AG04449 (cell line): ENCODE measurements around the gene TNFAIP2.

Experiments used
- CTCF ChIA-PET: fragments of 350-600 bp; formaldehyde crosslinking; extraction: SDS; loops from one replicate; lab custom pipeline; 2021; ENCODE audit warnings: antibody characterized with exemption; lab: Yijun Ruan, JAX
- POLR2A ChIA-PET: fragments of 400-600, 350-600 bp; formaldehyde crosslinking; extraction: SDS; loops from one replicate; lab custom pipeline; 2020; ENCODE audit warnings: antibody characterized with exemption, inconsistent platforms; lab: Yijun Ruan, JAX
- DNase-seq: peaks from one replicate; pipeline ENCODE4 v3.0.0-alpha.2; 2010; ENCODE audit warnings: low read depth, low spot score
- H3K4me3 ChIP-seq: 2 replicates; pipeline ENCODE4 v1.5.1; 2011; ENCODE audit warnings: low read depth, mild to moderate bottlenecking, control low read depth, low read length
- CTCF ChIP-seq: IDR thresholded peaks from one replicate; pipeline ENCODE4 v1.5.1; 2011; ENCODE audit warnings: mild to moderate bottlenecking, moderate library complexity, low read length, control low read depth, inconsistent platforms; ENCODE audit not compliant: insufficient read depth; ENCODE audit errors: missing control alignments

The TNFAIP2 gene

GRCh38 chr14:103131580-103131979, 8.3 kb downstream of the TNFAIP2 start:
- ChIA-PET POLR2A (no interaction called here), CTCF (interaction anchor here (1.1 to 3.3 kb wide), 4 partner anchors 9 to 27 kb away, joined by 3 to 33 read pairs (median 5); no protein-coding TSS in a partner anchor)
- DNase-seq, result no peak
- no peak for TF ChIP-seq CTCF
- no peak overlapping the region for H3K4me3 ChIP-seq

- DNase-seq, result no peak
- no peak for TF ChIP-seq CTCF
- CTCF ChIA-PET, result interaction anchor here (7.2 kb wide), 1 partner anchor 28 kb away, joined by 50 read pairs; no protein-coding TSS in a partner anchor
- POLR2A ChIA-PET, result no interaction called here
- H3K4me3 ChIP-seq, result no peak overlapping the region
Observed at GRCh38 chr14:103132381-103133209, 9.3 kb downstream of the TNFAIP2 start.

- POLR2A ChIA-PET, result no interaction called here
- no peak for DNase-seq
- TF ChIP-seq CTCF, result no peak
- no peak overlapping the region for H3K4me3 ChIP-seq
- CTCF ChIA-PET, result interaction anchor here (1.0 to 7.2 kb wide), 2 partner anchors 16 to 29 kb away, joined by 3 to 50 read pairs; no protein-coding TSS in a partner anchor
Observed at GRCh38 chr14:103133210-103134140, 10.2 kb downstream of the TNFAIP2 start.

- TF ChIP-seq CTCF, result no peak
- POLR2A ChIA-PET, result no interaction called here
- CTCF ChIA-PET, result interaction anchor here (0.9 to 7.2 kb wide), 4 partner anchors 10 to 59 kb away, joined by 3 to 50 read pairs (median 3); no protein-coding TSS in a partner anchor
- no peak for DNase-seq
- no peak overlapping the region for H3K4me3 ChIP-seq
Observed at GRCh38 chr14:103134405-103134804, 11.1 kb downstream of the TNFAIP2 start.

GRCh38 chr14:103134919-103135318, 11.7 kb downstream of the TNFAIP2 start:
- CTCF ChIA-PET, result interaction anchor here (0.9 to 7.2 kb wide), 4 partner anchors 9 to 59 kb away, joined by 3 to 50 read pairs (median 3); no protein-coding TSS in a partner anchor
- no peak for TF ChIP-seq CTCF
- DNase-seq, result no peak
- H3K4me3 ChIP-seq, result no peak overlapping the region
- POLR2A ChIA-PET, result no interaction called here
